Naive thymus-derived CD4-positive, alpha-beta T cell (primary cell): ENCODE results near the gene SREK1. TPM values are rescaled to one million over a fixed set of nuclear protein-coding genes. Genes with fewer than 3 reads are reported as not detected.

ENCODE experiments used
- ATAC-seq: fragments of 150-1000 bp; cut with Tn5 transposase; 2 replicates; pipeline ENCODE4 v1.10.0; 2021; ENCODE audit warnings: mild to moderate bottlenecking, moderate library complexity
- CTCF ChIA-PET: fragments of 350-600 bp; sonication (Branson Sonifier 250); formaldehyde crosslinking; loops from one replicate; lab custom pipeline; 2021; ENCODE audit warnings: antibody characterized with exemption; lab: Charles Lee
- POLR2A ChIA-PET: fragments of 350-600 bp; sonication (Branson Sonifier 250); formaldehyde crosslinking; loops from one replicate; lab custom pipeline; 2021; ENCODE audit warnings: antibody characterized with exemption, inconsistent platforms; lab: Charles Lee
- DNase-seq, 9 donors: peaks; one replicate each; pipeline versions ENCODE4 v3.0.0 to v3.0.0-alpha.2; 2020 to 2022; ENCODE audit warnings: mixed read lengths in 1 of 9
- H3K27ac ChIP-seq: one replicate; pipeline ENCODE4 v1.7.0; 2013; ENCODE audit warnings: mild to moderate bottlenecking, low read depth, low read length, moderate library complexity
- H3K27me3 ChIP-seq, 2 donors: one replicate each; pipeline ENCODE4 v1.7.0; 2013; ENCODE audit warnings: low read length in 2 of 2, mild to moderate bottlenecking in 2 of 2, moderate library complexity in 2 of 2; ENCODE audit not compliant: control insufficient read depth in 2 of 2, insufficient read depth in 2 of 2
- H3K36me3 ChIP-seq, 3 experiments: 1 replicate in 2 of 3; 2 replicates in 1 of 3; pipeline ENCODE4 v1.7.0; 2013; ENCODE audit warnings: low read length in 3 of 3, mild to moderate bottlenecking in 3 of 3, moderate library complexity in 1 of 3; ENCODE audit not compliant: insufficient read depth in 3 of 3, control insufficient read depth in 2 of 3
- H3K4me1 ChIP-seq, 2 donors: one replicate each; pipeline ENCODE4 v1.7.0; 2013; ENCODE audit warnings: low read length in 2 of 2, mild to moderate bottlenecking in 2 of 2, moderate library complexity in 1 of 2; ENCODE audit not compliant: control insufficient read depth in 2 of 2, insufficient read depth in 2 of 2
- H3K4me3 ChIP-seq: 2 replicates; pipeline ENCODE4 v1.7.0; 2013; ENCODE audit warnings: mild to moderate bottlenecking, low read length
- H3K9me3 ChIP-seq, 3 experiments: 1 replicate in 2 of 3; 2 replicates in 1 of 3; pipeline ENCODE4 v1.7.0; 2013; ENCODE audit warnings: low read length in 3 of 3; ENCODE audit not compliant: control insufficient read depth in 2 of 3
- H3K27ac Mint-ChIP-seq, 9 donors: one replicate each; pipeline ENCODE4 v1.8.0; 2020 to 2022; ENCODE audit warnings: mixed read lengths in 9 of 9, mild to moderate bottlenecking in 8 of 9, moderate library complexity in 5 of 9, inconsistent platforms in 2 of 9
- H3K27me3 Mint-ChIP-seq, 5 donors: one replicate each; pipeline ENCODE4 v1.8.0; 2021 to 2022; ENCODE audit warnings: mixed read lengths in 5 of 5, mild to moderate bottlenecking in 1 of 5
- H3K36me3 Mint-ChIP-seq, 5 donors: one replicate each; pipeline ENCODE4 v1.8.0; 2020 to 2022; ENCODE audit warnings: mixed read lengths in 5 of 5, mild to moderate bottlenecking in 3 of 5, inconsistent platforms in 1 of 5
- H3K4me1 Mint-ChIP-seq, 7 donors: one replicate each; pipeline ENCODE4 v1.8.0; 2020 to 2022; ENCODE audit warnings: mixed read lengths in 7 of 7, mild to moderate bottlenecking in 3 of 7, inconsistent platforms in 1 of 7
- H3K4me3 Mint-ChIP-seq, 10 donors: one replicate each; pipeline ENCODE4 v1.8.0; 2020 to 2022; ENCODE audit warnings: mild to moderate bottlenecking in 10 of 10, mixed read lengths in 10 of 10, moderate library complexity in 6 of 10, inconsistent platforms in 2 of 10
- H3K9me3 Mint-ChIP-seq, 11 donors: one replicate each; pipeline ENCODE4 v1.8.0; 2020 to 2022; ENCODE audit warnings: mixed read lengths in 11 of 11, mild to moderate bottlenecking in 4 of 11, inconsistent platforms in 1 of 11, moderate library complexity in 1 of 11
- intact Hi-C, 2 donors: fragments of 100-400 bp; cut with micrococcal nuclease; formaldehyde crosslinking; loops; one replicate each; pipeline ENCODE4 v1.15.1; 2023
- polyA plus RNA-seq, 2 donors: library from polyadenylated mRNA; unstranded; fragments of 300-500 nt; fragmentation: Illumina TruSeq; gene quantifications; one replicate each; pipeline ENCODE4 v1.2.3, GENCODE V29; 2021
- total RNA-seq, 6 experiments: library from RNA in 5 of 6; stranded (reverse) in 5 of 6; gene quantifications; 1 replicate in 5 of 6; 2 replicates in 1 of 6; pipeline ENCODE4 v1.2.3 and lab custom pipeline; 2021 to 2026

SREK1 gene
- total and polyA plus RNA-seq, 7 experiments from 2014 or later = 16.2 to 143 (median 76.0) TPM

GRCh38 chr5:66142417-66142816 is 1.7 kb upstream of the SREK1 start:
- no peaks in the 10 kb centered on the region for H3K9me3 ChIP-seq
- H3K4me1 ChIP-seq = peaks cover 21 to 28% of the 10 kb centered on the region in 2 donors
- intact Hi-C loops = loop anchor here (5.0 to 10.0 kb wide), 3 partner anchors 400 to 1375 kb away; partner anchors contain the start of genes CWC27 (in 1 of the 2) and SREK1IP1 (in 1 of the 2)
- DNase-seq = peak in 3 of 9 donors; percentile 4 to 15 (median 14)
- Mint-ChIP-seq H3K9me3 (peaks cover 0 to 7% (median 0%) of the 10 kb centered on the region in 11 donors), H3K36me3 (peaks cover 0 to 5% (median 3%) of the 10 kb centered on the region in 5 donors), H3K4me1 (peaks cover 16 to 47% (median 33%) of the 10 kb centered on the region in 7 donors), H3K27me3 (no peaks in the 10 kb centered on the region), H3K27ac (peak overlapping the region; percentile 0 to 100 (median 56)), H3K4me3 (peak overlapping the region; percentile 34 to 100 (median 67))
- CTCF ChIA-PET = no interaction called here
- H3K27ac ChIP-seq = no peak overlapping the region
- no peak for ATAC-seq
- peaks cover 0 to 10% (median 0%) of the 10 kb centered on the region in 3 experiments for H3K36me3 ChIP-seq
- no peak overlapping the region for H3K4me3 ChIP-seq
- POLR2A ChIA-PET = interaction anchor here (0.5 to 3.0 kb wide), 4 partner anchors 121 to 422 kb away, joined by 3 to 26 read pairs (median 3); partner anchors contain the start of genes NLN and SGTB
- no peaks in the 10 kb centered on the region for H3K27me3 ChIP-seq

GRCh38 chr5:66143473-66144073 is 527 bp upstream of the SREK1 start:
- Histone ChIP-seq H3K4me3 (peak overlapping the region; percentile 80), H3K27ac (peak overlapping the region; percentile 98), H3K4me1 (peaks cover 21 to 34% of the 10 kb centered on the region in 2 donors), H3K9me3 (no peaks in the 10 kb centered on the region), H3K36me3 (peaks cover 0 to 10% (median 0%) of the 10 kb centered on the region in 3 experiments), H3K27me3 (no peaks in the 10 kb centered on the region)
- no peak for ATAC-seq
- DNase-seq = no peak
- Mint-ChIP-seq H3K36me3 (peaks cover 0 to 5% (median 3%) of the 10 kb centered on the region in 5 donors), H3K27ac (peak overlapping the region; percentile 99 to 100 (median 100)), H3K27me3 (no peaks in the 10 kb centered on the region), H3K4me1 (peaks cover 21 to 56% (median 41%) of the 10 kb centered on the region in 7 donors), H3K9me3 (peaks cover 0 to 7% (median 0%) of the 10 kb centered on the region in 11 donors), H3K4me3 (peak overlapping the region; percentile 91 to 100 (median 98))
- ChIA-PET CTCF (no interaction called here), POLR2A (interaction anchor here (0.6 to 3.0 kb wide), 14 partner anchors 10 to 581 kb away, joined by 3 to 26 read pairs (median 4); partner anchors contain the start of genes CENPK, NLN, PPWD1 and SGTB)
- intact Hi-C loops = loop anchor here (1.0 to 10.0 kb wide), 14 partner anchors 17 to 1376 kb away; partner anchors contain the start of genes CENPK (in 2 of the 2), PPWD1 (in 2 of the 2), TRIM23 (in 2 of the 2) and CWC27 (in 1 of the 2)

- peaks cover 3 to 12% (median 10%) of the 10 kb centered on the region in 5 donors for H3K36me3 Mint-ChIP-seq
- H3K27me3 Mint-ChIP-seq = no peaks in the 10 kb centered on the region
- peak overlapping the region; percentile 80 for H3K4me3 ChIP-seq
- ChIA-PET CTCF (no interaction called here), POLR2A (interaction anchor here (0.8 to 3.0 kb wide), 7 partner anchors 9 to 582 kb away, joined by 3 to 26 read pairs (median 6); partner anchors contain the start of genes CENPK, NLN, PPWD1 and SGTB)
- H3K9me3 Mint-ChIP-seq = peaks cover 0 to 7% (median 0%) of the 10 kb centered on the region in 11 donors
- no peaks in the 10 kb centered on the region for H3K27me3 ChIP-seq
- peaks cover 28 to 67% (median 53%) of the 10 kb centered on the region in 7 donors for H3K4me1 Mint-ChIP-seq
- peaks cover 0 to 10% (median 0%) of the 10 kb centered on the region in 3 experiments for H3K36me3 ChIP-seq
- H3K9me3 ChIP-seq = no peaks in the 10 kb centered on the region
- H3K27ac ChIP-seq = peak overlapping the region; percentile 98
- peak; percentile 65 for ATAC-seq
- peak overlapping the region; percentile 99 to 100 (median 100) for H3K27ac Mint-ChIP-seq
- no peak for DNase-seq
- H3K4me3 Mint-ChIP-seq = peak overlapping the region; percentile 91 to 100 (median 98)
- intact Hi-C loops = loop anchor here (1.0 to 10.0 kb wide), 15 partner anchors 16 to 1508 kb away; partner anchors contain the start of genes CENPK (in 2 of the 2), PPWD1 (in 2 of the 2), TRIM23 (in 2 of the 2) and CWC27 (in 1 of the 2)
- H3K4me1 ChIP-seq = peaks cover 21 to 34% of the 10 kb centered on the region in 2 donors
These were observed 812 bp downstream of the SREK1 start for GRCh38 chr5:66144834-66145390.

GRCh38 chr5:66145737-66146136 is 1.6 kb downstream of the SREK1 start:
- Histone ChIP-seq H3K27me3 (no peaks in the 10 kb centered on the region), H3K36me3 (peaks cover 0 to 10% (median 0%) of the 10 kb centered on the region in 3 experiments), H3K27ac (peak overlapping the region; percentile 98), H3K4me1 (peaks cover 21 to 34% of the 10 kb centered on the region in 2 donors), H3K9me3 (no peaks in the 10 kb centered on the region), H3K4me3 (peak overlapping the region; percentile 80)
- POLR2A ChIA-PET = no interaction called here
- H3K4me3 Mint-ChIP-seq = peak overlapping the region; percentile 91 to 100 (median 98)
- CTCF ChIA-PET = no interaction called here
- intact Hi-C loops = loop anchor here (2.0 to 10.0 kb wide), 5 partner anchors 15 to 1508 kb away; no protein-coding TSS in a partner anchor
- no peaks in the 10 kb centered on the region for H3K27me3 Mint-ChIP-seq
- H3K4me1 Mint-ChIP-seq = peaks cover 33 to 75% (median 62%) of the 10 kb centered on the region in 7 donors
- H3K27ac Mint-ChIP-seq = peak overlapping the region; percentile 88 to 100 (median 99)
- DNase-seq = no peak
- ATAC-seq = no peak
- peaks cover 0 to 7% (median 0%) of the 10 kb centered on the region in 11 donors for H3K9me3 Mint-ChIP-seq
- peaks cover 8 to 18% (median 12%) of the 10 kb centered on the region in 5 donors for H3K36me3 Mint-ChIP-seq

GRCh38 chr5:66149950-66150349 is 5.8 kb downstream of the SREK1 start:
- Mint-ChIP-seq H3K27ac (peak overlapping the region in 3 of 9 donors; percentile 12 to 28 (median 16)), H3K27me3 (no peaks in the 10 kb centered on the region), H3K36me3 (peaks cover 5 to 25% (median 17%) of the 10 kb centered on the region in 5 donors), H3K4me1 (peaks cover 32 to 83% (median 69%) of the 10 kb centered on the region in 7 donors), H3K4me3 (peak overlapping the region in 2 of 10 donors; percentile 32 to 33), H3K9me3 (no peaks in the 10 kb centered on the region)
- ATAC-seq = peak; percentile 35
- H3K9me3 ChIP-seq = no peaks in the 10 kb centered on the region
- ChIA-PET CTCF (interaction anchor here (0.5 kb wide), 1 partner anchor 17 kb away, joined by 3 read pairs; no protein-coding TSS in a partner anchor), POLR2A (interaction anchor here (1.0 kb wide), 1 partner anchor 587 kb away, joined by 3 read pairs; the partner anchor contains the start of gene CENPK)
- intact Hi-C loops = loop anchor here in 1 of 2 donors (5.0 to 10.0 kb wide), 2 partner anchors 675 to 1513 kb away; no protein-coding TSS in a partner anchor
- no peaks in the 10 kb centered on the region for H3K27me3 ChIP-seq
- H3K4me1 ChIP-seq = peaks cover 18 to 21% of the 10 kb centered on the region in 2 donors
- H3K4me3 ChIP-seq = no peak overlapping the region
- H3K27ac ChIP-seq = no peak overlapping the region
- H3K36me3 ChIP-seq = peaks cover 0 to under 1% (median 0%) of the 10 kb centered on the region in 3 experiments
- no peak for DNase-seq

GRCh38 chr5:66151030-66151429 is 6.9 kb downstream of the SREK1 start:
- no peaks in the 10 kb centered on the region for H3K36me3 ChIP-seq
- ATAC-seq (no peak), DNase-seq (peak in 1 of 9 donors; percentile 26)
- Mint-ChIP-seq H3K4me1 (peaks cover 31 to 75% (median 65%) of the 10 kb centered on the region in 7 donors), H3K27me3 (no peaks in the 10 kb centered on the region), H3K4me3 (peak overlapping the region in 3 of 10 donors; percentile 2 to 33 (median 24)), H3K36me3 (peaks cover 5 to 23% (median 22%) of the 10 kb centered on the region in 5 donors), H3K27ac (peak overlapping the region in 3 of 9 donors; percentile 3 to 18 (median 6)), H3K9me3 (no peaks in the 10 kb centered on the region)
- no peak overlapping the region for H3K4me3 ChIP-seq
- peaks cover 12 to 16% of the 10 kb centered on the region in 2 donors for H3K4me1 ChIP-seq
- ChIA-PET CTCF (no interaction called here), POLR2A (interaction anchor here (0.6 kb wide), 1 partner anchor 414 kb away, joined by 5 read pairs; no protein-coding TSS in a partner anchor)
- H3K27me3 ChIP-seq = no peaks in the 10 kb centered on the region
- no peaks in the 10 kb centered on the region for H3K9me3 ChIP-seq
- H3K27ac ChIP-seq = no peak overlapping the region
- intact Hi-C loops = no loop called here
